CD14-positive monocyte (primary cell): ENCODE results near the gene PAX9. TPM values are rescaled to one million over a fixed set of nuclear protein-coding genes. Genes with fewer than 3 reads are reported as not detected.

Experiments used
- DNase-seq, 3 donors: peaks; one replicate each; pipeline ENCODE4 v3.0.0-alpha.2; 2011 to 2022
- H2AFZ ChIP-seq: 2 replicates; pipeline ENCODE4 v1.6.0; 2012; ENCODE audit warnings: mild to moderate bottlenecking, low read depth, low read length, inconsistent platforms; ENCODE audit not compliant: insufficient read depth, poor library complexity, severe bottlenecking
- H3K27ac ChIP-seq, 2 donors: 1 replicate in 1 of 2; 2 replicates in 1 of 2; pipeline ENCODE4 v1.5.1; 2012 to 2013; ENCODE audit warnings: low read length in 2 of 2, control low read depth in 1 of 2, inconsistent platforms in 1 of 2, low read depth in 1 of 2, mild to moderate bottlenecking in 1 of 2
- H3K27me3 ChIP-seq, 2 donors: one replicate each; pipeline versions ENCODE4 v1.6.0 to v1.6.1; 2011 to 2013; ENCODE audit warnings: low read length in 2 of 2; ENCODE audit not compliant: control insufficient read depth in 2 of 2, insufficient read depth in 2 of 2
- H3K36me3 ChIP-seq, 2 donors: replicated peaks in 1 of 2; 1 replicate in 1 of 2; 2 replicates in 1 of 2; pipeline versions ENCODE4 v1.5.1 to v1.6.1; 2012 to 2013; ENCODE audit warnings: low read length in 2 of 2, control low read depth in 1 of 2, inconsistent platforms in 1 of 2, mild to moderate bottlenecking in 1 of 2; ENCODE audit not compliant: insufficient read depth in 2 of 2, control insufficient read depth in 1 of 2
- H3K4me1 ChIP-seq, 2 donors: 1 replicate in 1 of 2; 2 replicates in 1 of 2; pipeline versions ENCODE4 v1.5.1 to v1.6.1; 2012 to 2013; ENCODE audit warnings: low read length in 2 of 2, control low read depth in 1 of 2, inconsistent platforms in 1 of 2, mild to moderate bottlenecking in 1 of 2, moderate library complexity in 1 of 2; ENCODE audit not compliant: insufficient read depth in 2 of 2, control insufficient read depth in 1 of 2
- H3K4me2 ChIP-seq: replicated peaks from 2 replicates; pipeline ENCODE3; 2012; ENCODE audit warnings: low read length, moderate library complexity, mild to moderate bottlenecking; ENCODE audit not compliant: poor library complexity, severe bottlenecking; ENCODE audit errors: extremely low read depth
- H3K4me3 ChIP-seq, 3 experiments: fragments of 200-600 bp in 1 of 3; sonication (generic) in 1 of 3; replicated peaks in 1 of 3; 1 replicate in 2 of 3; 2 replicates in 1 of 3; pipeline ENCODE4 v1.5.1; 2011 to 2013; ENCODE audit warnings: low read length in 3 of 3, mild to moderate bottlenecking in 3 of 3, control low read depth in 2 of 3, low read depth in 2 of 3, inconsistent platforms in 1 of 3, moderate library complexity in 1 of 3
- H3K79me2 ChIP-seq: 2 replicates; pipeline ENCODE4 v1.6.0; 2012; ENCODE audit warnings: mild to moderate bottlenecking, control low read depth, inconsistent platforms, low read length, moderate library complexity; ENCODE audit not compliant: insufficient read depth
- H3K9ac ChIP-seq: 2 replicates; pipeline ENCODE4 v1.6.0; 2017; ENCODE audit warnings: low read length, mild to moderate bottlenecking; ENCODE audit not compliant: insufficient read depth, poor library complexity, severe bottlenecking
- H3K9me3 ChIP-seq, 2 donors: replicated peaks in 1 of 2; 1 replicate in 1 of 2; 2 replicates in 1 of 2; pipeline versions ENCODE4 v1.5.1 to v1.6.1; 2012 to 2013; ENCODE audit warnings: low read length in 2 of 2, control low read depth in 1 of 2; ENCODE audit not compliant: control insufficient read depth in 1 of 2, insufficient read depth in 1 of 2
- H4K20me1 ChIP-seq: 2 replicates; pipeline ENCODE4 v1.6.0; 2012; ENCODE audit warnings: mild to moderate bottlenecking, low read length, control low read depth, moderate library complexity; ENCODE audit not compliant: insufficient read depth
- H3K27ac Mint-ChIP-seq, 7 donors: one replicate each; pipeline ENCODE4 v1.8.0; 2020; ENCODE audit warnings: mild to moderate bottlenecking in 7 of 7, mixed read lengths in 7 of 7, moderate library complexity in 6 of 7, inconsistent platforms in 2 of 7
- H3K27me3 Mint-ChIP-seq, 3 donors: one replicate each; pipeline ENCODE4 v1.8.0; 2021 to 2022; ENCODE audit warnings: low read depth in 3 of 3, mild to moderate bottlenecking in 3 of 3, mixed read lengths in 3 of 3, moderate library complexity in 3 of 3, inconsistent platforms in 1 of 3
- H3K36me3 Mint-ChIP-seq, 2 donors: one replicate each; pipeline ENCODE4 v1.8.0; 2020; ENCODE audit warnings: mixed read lengths in 2 of 2, inconsistent platforms in 1 of 2, mild to moderate bottlenecking in 1 of 2
- H3K4me1 Mint-ChIP-seq: one replicate; pipeline ENCODE4 v1.8.0; 2020; ENCODE audit warnings: mild to moderate bottlenecking, mixed read lengths
- H3K4me3 Mint-ChIP-seq, 2 donors: one replicate each; pipeline ENCODE4 v1.8.0; 2020; ENCODE audit warnings: mild to moderate bottlenecking in 2 of 2, mixed read lengths in 2 of 2, moderate library complexity in 1 of 2
- H3K9me3 Mint-ChIP-seq, 7 donors: one replicate each; pipeline ENCODE4 v1.8.0; 2020 to 2022; ENCODE audit warnings: mixed read lengths in 7 of 7, mild to moderate bottlenecking in 6 of 7, moderate library complexity in 6 of 7, inconsistent platforms in 2 of 7
- WGBS: methylation state at CpG from one replicate; pipeline ENCODE4 v1.1.5; 2013; ENCODE audit warnings: missing lambda C conversion rate; ENCODE audit not compliant: insufficient coverage; 5-methylcytosine and 5-hydroxymethylcytosine counted together
- intact Hi-C, 2 donors: fragments of 100-400 bp; cut with micrococcal nuclease; formaldehyde crosslinking; loops; one replicate each; pipeline versions ENCODE4 v1.15.0 to v1.15.1; 2023
- polyA plus RNA-seq, 3 donors: library from polyadenylated mRNA; depleted of rRNA in 1 of 3; unstranded in 2 of 3; stranded (reverse) in 1 of 3; fragments of 300-500 nt in 2 of 3; fragments of >200 nt in 1 of 3; fragmentation: Illumina TruSeq in 2 of 3; gene quantifications; 1 replicate in 2 of 3; 2 replicates in 1 of 3; pipeline ENCODE4 v1.2.3, GENCODE V29; 2012 to 2021
- TF ChIP-seq, protein P1 (sequence below): fragments of 200-600 bp; IDR thresholded peaks from one replicate; pipeline ENCODE4 v1.8.0; 2022; ENCODE audit warnings: antibody characterized with exemption, mild to moderate bottlenecking

PAX9 gene
- polyA plus RNA-seq, 3 donors = not detected

- H3K27me3 Mint-ChIP-seq = peaks cover 98 to 100% (median 100%) of the 10 kb centered on the region in 3 donors
- no peak overlapping the region for H3K27ac Mint-ChIP-seq
- intact Hi-C loops = no loop called here
Observed at GRCh38 chr14:36658123-36659009, 3.3 kb upstream of the PAX9 start.

More at GRCh38 chr14:36658123-36659009, 3.3 kb upstream of the PAX9 start:
- H3K27ac ChIP-seq = no peak overlapping the region
- TF ChIP-seq, protein P1, sequence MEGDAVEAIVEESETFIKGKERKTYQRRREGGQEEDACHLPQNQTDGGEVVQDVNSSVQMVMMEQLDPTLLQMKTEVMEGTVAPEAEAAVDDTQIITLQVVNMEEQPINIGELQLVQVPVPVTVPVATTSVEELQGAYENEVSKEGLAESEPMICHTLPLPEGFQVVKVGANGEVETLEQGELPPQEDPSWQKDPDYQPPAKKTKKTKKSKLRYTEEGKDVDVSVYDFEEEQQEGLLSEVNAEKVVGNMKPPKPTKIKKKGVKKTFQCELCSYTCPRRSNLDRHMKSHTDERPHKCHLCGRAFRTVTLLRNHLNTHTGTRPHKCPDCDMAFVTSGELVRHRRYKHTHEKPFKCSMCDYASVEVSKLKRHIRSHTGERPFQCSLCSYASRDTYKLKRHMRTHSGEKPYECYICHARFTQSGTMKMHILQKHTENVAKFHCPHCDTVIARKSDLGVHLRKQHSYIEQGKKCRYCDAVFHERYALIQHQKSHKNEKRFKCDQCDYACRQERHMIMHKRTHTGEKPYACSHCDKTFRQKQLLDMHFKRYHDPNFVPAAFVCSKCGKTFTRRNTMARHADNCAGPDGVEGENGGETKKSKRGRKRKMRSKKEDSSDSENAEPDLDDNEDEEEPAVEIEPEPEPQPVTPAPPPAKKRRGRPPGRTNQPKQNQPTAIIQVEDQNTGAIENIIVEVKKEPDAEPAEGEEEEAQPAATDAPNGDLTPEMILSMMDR = no peak
- peaks cover 94 to 100% of the 10 kb centered on the region in 2 donors for H3K27me3 ChIP-seq
- no peak overlapping the region for H3K4me2 ChIP-seq
- DNase-seq = no peak
- H3K4me3 ChIP-seq = no peak overlapping the region
- Mint-ChIP-seq H3K4me1 (peaks cover 33% of the 10 kb centered on the region), H3K9me3 (peaks cover 27 to 77% (median 67%) of the 10 kb centered on the region in 7 donors), H3K4me3 (peak overlapping the region in 1 of 2 donors; percentile 89), H3K36me3 (peaks cover 17 to 32% of the 10 kb centered on the region in 2 donors)
- H3K36me3 ChIP-seq = no peaks in the 10 kb centered on the region
- H2AFZ ChIP-seq = no peak overlapping the region
- no peak overlapping the region for H3K9ac ChIP-seq
- WGBS = 3% methylated on average over 43 of the region's 55 CpGs
- peaks cover 7 to 11% of the 10 kb centered on the region in 2 donors for H3K4me1 ChIP-seq
- no peaks in the 10 kb centered on the region for H3K79me2 ChIP-seq
- no peaks in the 10 kb centered on the region for H4K20me1 ChIP-seq
- peaks cover 47 to 90% of the 10 kb centered on the region in 2 donors for H3K9me3 ChIP-seq
